SK-N-SH (cell line): ENCODE data around the gene NR3C1. TPM values are rescaled to one million over a fixed set of nuclear protein-coding genes. Genes with fewer than 3 reads are reported as not detected.

Experiments
- CTCF ChIA-PET: fragments of 300-600, 350-600 bp; formaldehyde crosslinking; extraction: SDS; loops from one replicate; lab custom pipeline; 2021; lab: Yijun Ruan, JAX
- POLR2A ChIA-PET: fragments of 350-600 bp; sonication (Branson Sonifier 250); formaldehyde crosslinking; extraction: SDS; loops from one replicate; lab custom pipeline; 2020; ENCODE audit warnings: antibody characterized with exemption, inconsistent platforms; lab: Yijun Ruan, JAX
- DNase-seq: peaks from one replicate; pipeline ENCODE4 v3.0.0; 2012
- H2AFZ ChIP-seq: fragments of 200-600 bp; sonication (generic); 2 replicates; pipeline ENCODE4 v1.8.1; 2016; ENCODE audit warnings: antibody characterized with exemption, mild to moderate bottlenecking, low read depth
- H3F3A ChIP-seq: fragments of 200-600 bp; sonication (generic); replicated peaks from 2 replicates; pipeline ENCODE3; 2016; ENCODE audit warnings: antibody characterized with exemption, mild to moderate bottlenecking; ENCODE audit not compliant: insufficient read depth
- H3K27ac ChIP-seq, 2 experiments: fragments of 200-500 bp in 1 of 2; fragments of 200-600 bp in 1 of 2; sonication (Bioruptor generic) in 1 of 2; sonication (generic), shearing (Covaris generic) in 1 of 2; 2 replicates each; pipeline versions ENCODE4 v1.5.1 to v1.6.1; 2014 to 2016; ENCODE audit warnings: low read depth in 2 of 2, inconsistent platforms in 1 of 2, low read length in 1 of 2, mild to moderate bottlenecking in 1 of 2, mixed read lengths in 1 of 2
- H3K27me3 ChIP-seq: fragments of 200-600 bp; sonication (generic), shearing (Covaris generic); 2 replicates; pipeline ENCODE4 v1.6.1; 2016; ENCODE audit warnings: mixed run types; ENCODE audit not compliant: insufficient read depth
- H3K36me3 ChIP-seq, 2 experiments: fragments of 200-500 bp in 1 of 2; fragments of 200-600 bp in 1 of 2; sonication (Bioruptor generic) in 1 of 2; sonication (generic) in 1 of 2; replicated peaks in 1 of 2; 2 replicates each; pipeline versions ENCODE3 to v1.5.1; 2014 to 2016; ENCODE audit warnings: low read length in 1 of 2, mild to moderate bottlenecking in 1 of 2; ENCODE audit not compliant: insufficient read depth in 2 of 2, control insufficient read depth in 1 of 2
- H3K4me1 ChIP-seq, 2 experiments: fragments of 200-500 bp in 1 of 2; fragments of 200-600 bp in 1 of 2; sonication (Bioruptor generic) in 1 of 2; sonication (generic), shearing (Covaris generic) in 1 of 2; 2 replicates each; pipeline versions ENCODE4 v1.5.1 to v1.6.1; 2014 to 2016; ENCODE audit warnings: low read depth in 1 of 2, low read length in 1 of 2, mixed run types in 1 of 2; ENCODE audit not compliant: insufficient read depth in 2 of 2, control insufficient read depth in 1 of 2
- H3K4me2 ChIP-seq: fragments of 200-600 bp; sonication (generic), shearing (Covaris generic); 2 replicates; pipeline ENCODE4 v1.6.1; 2017; ENCODE audit warnings: mixed run types
- H3K4me3 ChIP-seq, 2 experiments: fragments of 200-500 bp in 1 of 2; fragments of 200-600 bp in 1 of 2; sonication (Bioruptor generic) in 1 of 2; sonication (generic), shearing (Covaris generic) in 1 of 2; 2 replicates each; pipeline versions ENCODE4 v1.5.1 to v1.8.1; 2014 to 2016; ENCODE audit warnings: low read depth in 2 of 2, inconsistent platforms in 1 of 2, low read length in 1 of 2, mild to moderate bottlenecking in 1 of 2, mixed read lengths in 1 of 2, moderate library complexity in 1 of 2
- H3K79me2 ChIP-seq: fragments of 200-600 bp; sonication (generic); 2 replicates; pipeline ENCODE4 v1.8.1; 2017; ENCODE audit warnings: mild to moderate bottlenecking; ENCODE audit not compliant: insufficient read depth
- H3K9ac ChIP-seq: fragments of 200-600 bp; sonication (generic); 2 replicates; pipeline ENCODE4 v1.6.1; 2017; ENCODE audit warnings: mixed run types
- H3K9me2 ChIP-seq: fragments of 200-600 bp; sonication (generic); 2 replicates; pipeline ENCODE4 v1.6.1; 2017; ENCODE audit warnings: mixed run types
- H3K9me3 ChIP-seq: fragments of 200-600 bp; sonication (generic); 2 replicates; pipeline ENCODE4 v1.6.1; 2017; ENCODE audit warnings: mixed run types, mild to moderate bottlenecking, moderate library complexity
- H4K20me1 ChIP-seq: fragments of 200-600 bp; sonication (generic); 2 replicates; pipeline ENCODE4 v1.6.1; 2017; ENCODE audit warnings: mild to moderate bottlenecking, mixed run types; ENCODE audit not compliant: insufficient read depth
- CTCF ChIP-seq: fragments of 200-600 bp; sonication (generic); IDR thresholded peaks from 2 replicates; pipeline ENCODE4 v1.6.1; 2017; ENCODE audit warnings: antibody characterized with exemption, mild to moderate bottlenecking, moderate library complexity
- GATA2 ChIP-seq: sonication (generic); formaldehyde crosslinking; IDR thresholded peaks from 2 replicates; pipeline ENCODE4 v1.5.0; 2020; ENCODE audit warnings: mild to moderate bottlenecking, missing genetic modification reagents
- JUND ChIP-seq: IDR thresholded peaks from 2 replicates; pipeline ENCODE4 v1.4.0; 2012
- RAD21 ChIP-seq: IDR thresholded peaks from 2 replicates; pipeline ENCODE4 v1.6.1; 2012; ENCODE audit warnings: mild to moderate bottlenecking, low read length
- REST ChIP-seq: IDR thresholded peaks from 2 replicates; pipeline ENCODE4 v1.6.1; 2012; ENCODE audit warnings: mild to moderate bottlenecking, low read depth, low read length, moderate library complexity
- SIN3A ChIP-seq: IDR thresholded peaks from 2 replicates; pipeline ENCODE4 v1.6.1; 2012; ENCODE audit warnings: low read depth, mild to moderate bottlenecking, low read length, moderate library complexity, borderline replicate concordance
- TAF1 ChIP-seq: IDR thresholded peaks from 2 replicates; pipeline ENCODE4 v1.6.1; 2012; ENCODE audit warnings: low read depth, mild to moderate bottlenecking, low read length, moderate library complexity, borderline replicate concordance
- YY1 ChIP-seq: IDR thresholded peaks from 2 replicates; pipeline ENCODE4 v1.4.0; 2012; ENCODE audit warnings: low read depth, mild to moderate bottlenecking
- ZBTB33 ChIP-seq: IDR thresholded peaks from 2 replicates; pipeline ENCODE4 v1.4.0; 2012; ENCODE audit warnings: low read depth, borderline replicate concordance
- WGBS: methylation state at CpG from one replicate; pipeline ENCODE4 v1.1.6; 2017; ENCODE audit warnings: low lambda C conversion rate; 5-methylcytosine and 5-hydroxymethylcytosine counted together
- polyA plus RNA-seq, 3 experiments: library from polyadenylated mRNA; depleted of rRNA; stranded (reverse); fragments of >200 nt; gene quantifications; 2 replicates each; pipeline ENCODE4 v1.2.3, GENCODE V29; 2012

The NR3C1 gene
- polyA plus RNA-seq, 1 of the 3 experiments (the other 2 are of a cell fraction): 7.1 TPM

GRCh38 chr5:143290125-143290524 is 113.4 kb downstream of the NR3C1 start:
- POLR2A ChIA-PET: no interaction called here

More at GRCh38 chr5:143290125-143290524, 113.4 kb downstream of the NR3C1 start:
- DNase-seq: no peak
- H3K27me3 ChIP-seq: no peaks in the 10 kb centered on the region
- H3K27ac ChIP-seq: no peak overlapping the region
- H4K20me1 ChIP-seq: no peaks in the 10 kb centered on the region
- H3F3A ChIP-seq: peaks cover 8% of the 10 kb centered on the region
- TF ChIP-seq ZBTB33 (no peak), SIN3A (no peak), RAD21 (no peak), REST (no peak), CTCF (no peak), JUND (no peak), GATA2 (no peak), YY1 (no peak), TAF1 (no peak)
- peaks cover 20 to 44% of the 10 kb centered on the region in 2 experiments for H3K36me3 ChIP-seq
- H3K4me1 ChIP-seq: no peaks in the 10 kb centered on the region
- CTCF ChIA-PET: no interaction called here
- H3K79me2 ChIP-seq: peaks cover 7% of the 10 kb centered on the region; the same call in 1 of the 2 replicates
- no peak overlapping the region for H3K4me2 ChIP-seq
- no peaks in the 10 kb centered on the region for H3K9me2 ChIP-seq
- no peak overlapping the region for H3K9ac ChIP-seq
- no peaks in the 10 kb centered on the region for H3K9me3 ChIP-seq
- H3K4me3 ChIP-seq: no peak overlapping the region
- 95% methylated on average over 2 of the region's 2 CpGs for WGBS
- no peak overlapping the region for H2AFZ ChIP-seq
